ENCODE data around the gene GABRR1. TPM values are rescaled to one million over a fixed set of nuclear protein-coding genes. Genes with fewer than 3 reads are reported as not detected.

The GABRR1 gene
- total and polyA plus RNA-seq, 2 donors (not counting 3 experiments of a cell fraction or from before 2014, with no cell fraction given): not detected

- intact Hi-C loops (cut with micrococcal nuclease): no loop called here
- H3K9me1 ChIP-seq (replicated peaks; ENCODE audit: control insufficient read depth, extremely low read depth, insufficient read depth, low read length): no peaks in the 10 kb centered on the region
- no peaks in the 10 kb centered on the region for H3K79me2 ChIP-seq (ENCODE audit: control insufficient read depth, insufficient read depth, low read length)
- CTCF ChIA-PET: interaction anchor here (0.8 kb wide), 1 partner anchor 11 kb away, joined by 3 read pairs; no protein-coding TSS in a partner anchor
- H3K4me3 ChIP-seq (replicated peaks in 1 of 3; ENCODE audit: insufficient read depth in 1 of 3, low read depth in 1 of 3, low read length in 3 of 3): no peak overlapping the region
- H3K36me3 ChIP-seq (ENCODE audit: control insufficient read depth in 2 of 2, extremely low read depth in 1 of 2, insufficient read depth in 2 of 2, low read length in 2 of 2): no peaks in the 10 kb centered on the region
- no TSS peak for BruUV-seq (replicated peaks)
- no peak overlapping the region for H3K9ac ChIP-seq (replicated peaks; ENCODE audit: extremely low read depth, insufficient read depth, low read length)
- dilution Hi-C loops (cut with MboI; ENCODE audit: extremely low pct_ligation_motif_present, low sequenced_read_pairs): no loop called here
- H4K20me1 ChIP-seq (replicated peaks; ENCODE audit: control insufficient read depth, extremely low read depth, insufficient read depth, low read length): no peaks in the 10 kb centered on the region
- POLR2A ChIA-PET: interaction anchor here (1.3 kb wide), 1 partner anchor 54 kb away, joined by 3 read pairs; the partner anchor contains the start of gene PNRC1
- no peak overlapping the region for H2AFZ ChIP-seq (ENCODE audit: low read depth, low read length)
- no peak overlapping the region for H3K27ac ChIP-seq (ENCODE audit: insufficient read depth, low read depth, low read length)
- no peak overlapping the region for H3K4me2 ChIP-seq (ENCODE audit: insufficient read depth, low read length)
- no peak for DNase-seq (ENCODE audit: low read depth, low spot score)
- H3K9me3 ChIP-seq (replicated peaks; ENCODE audit: control insufficient read depth, insufficient read depth, low read length): no peaks in the 10 kb centered on the region
- no peak for FAIRE-seq
- peaks cover 0 to 4% of the 10 kb centered on the region in 2 experiments for H3K27me3 ChIP-seq (ENCODE audit: control insufficient read depth in 2 of 2, insufficient read depth in 2 of 2, low read length in 2 of 2)
- H3K4me1 ChIP-seq (ENCODE audit: control insufficient read depth, extremely low read depth, insufficient read depth, low read length): no peaks in the 10 kb centered on the region
- TF ChIP-seq FOS (IDR thresholded peaks at IDR 0.05; ENCODE audit: borderline replicate concordance, insufficient read depth, low read length) (no peak), EZH2 (IDR thresholded peaks at IDR 0.05; ENCODE audit: borderline replicate concordance, low read depth, low read length, severe bottlenecking) (no peak), POLR2A (IDR thresholded peaks at IDR 0.05; ENCODE audit: low read depth, low read length) (no peak), JUN (IDR thresholded peaks at IDR 0.05; ENCODE audit: borderline replicate concordance, insufficient read depth, insufficient read length, low read depth) (no peak), GATA2 (IDR thresholded peaks at IDR 0.05; ENCODE audit: insufficient read depth, insufficient read length, low read depth, low read length) (no peak), MYC (IDR thresholded peaks at IDR 0.05; ENCODE audit: low read depth, low read length) (no peak), POLR2AphosphoS5 (IDR thresholded peaks at IDR 0.05; ENCODE audit: insufficient read depth, low read depth, low read length) (no peak)
- TF ChIP-seq, protein P1, sequence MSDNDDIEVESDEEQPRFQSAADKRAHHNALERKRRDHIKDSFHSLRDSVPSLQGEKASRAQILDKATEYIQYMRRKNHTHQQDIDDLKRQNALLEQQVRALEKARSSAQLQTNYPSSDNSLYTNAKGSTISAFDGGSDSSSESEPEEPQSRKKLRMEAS (IDR thresholded peaks at IDR 0.05; ENCODE audit: insufficient read depth, insufficient read length): no peak
- TF ChIP-seq, protein P2, sequence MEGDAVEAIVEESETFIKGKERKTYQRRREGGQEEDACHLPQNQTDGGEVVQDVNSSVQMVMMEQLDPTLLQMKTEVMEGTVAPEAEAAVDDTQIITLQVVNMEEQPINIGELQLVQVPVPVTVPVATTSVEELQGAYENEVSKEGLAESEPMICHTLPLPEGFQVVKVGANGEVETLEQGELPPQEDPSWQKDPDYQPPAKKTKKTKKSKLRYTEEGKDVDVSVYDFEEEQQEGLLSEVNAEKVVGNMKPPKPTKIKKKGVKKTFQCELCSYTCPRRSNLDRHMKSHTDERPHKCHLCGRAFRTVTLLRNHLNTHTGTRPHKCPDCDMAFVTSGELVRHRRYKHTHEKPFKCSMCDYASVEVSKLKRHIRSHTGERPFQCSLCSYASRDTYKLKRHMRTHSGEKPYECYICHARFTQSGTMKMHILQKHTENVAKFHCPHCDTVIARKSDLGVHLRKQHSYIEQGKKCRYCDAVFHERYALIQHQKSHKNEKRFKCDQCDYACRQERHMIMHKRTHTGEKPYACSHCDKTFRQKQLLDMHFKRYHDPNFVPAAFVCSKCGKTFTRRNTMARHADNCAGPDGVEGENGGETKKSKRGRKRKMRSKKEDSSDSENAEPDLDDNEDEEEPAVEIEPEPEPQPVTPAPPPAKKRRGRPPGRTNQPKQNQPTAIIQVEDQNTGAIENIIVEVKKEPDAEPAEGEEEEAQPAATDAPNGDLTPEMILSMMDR (IDR thresholded peaks at IDR 0.05; ENCODE audit: extremely low read depth in 1 of 2, insufficient read depth in 1 of 2, low read depth in 1 of 2, low read length in 2 of 2): no peak
Measured at GRCh38 chr6:89133981-89134380, 83.2 kb downstream of the GABRR1 start.

Data from endothelial cell of umbilical vein (primary cell).